ENCODE results near the gene KCNA1.

The KCNA1 gene

GRCh38 chr12:4909410-4909733 lies 333 bp upstream of the KCNA1 start:
- Histone ChIP-seq H3K27me3 (ENCODE audit: insufficient read depth, low read length) (peaks cover 47% of the 10 kb centered on the region), H3K9ac (ENCODE audit: low read length) (no peak overlapping the region), H3K4me2 (ENCODE audit: low read length) (peak overlapping the region; percentile 65), H3K4ac (ENCODE audit: low read depth, low read length) (no peak overlapping the region), H2BK120ac (ENCODE audit: insufficient read depth, low read length, poor library complexity) (no peak overlapping the region), H2BK12ac (ENCODE audit: low read length) (no peak overlapping the region), H3K79me2 (ENCODE audit: control insufficient read depth, insufficient read depth, low read length, poor library complexity) (no peaks in the 10 kb centered on the region), H3K4me3 (ENCODE audit: low read depth, low read length) (no peak overlapping the region), H3K27ac (ENCODE audit: low read depth, low read length) (no peak overlapping the region), H4K91ac (ENCODE audit: low read depth, low read length) (no peak overlapping the region), H3K14ac (ENCODE audit: low read length) (no peak overlapping the region), H3K18ac (ENCODE audit: low read length) (no peak overlapping the region), H3K9me3 (ENCODE audit: insufficient read depth, low read depth, low read length) (peaks cover 13% of the 10 kb centered on the region), H4K8ac (ENCODE audit: low read depth, low read length) (no peak overlapping the region), H2AK5ac (ENCODE audit: low read length) (no peak overlapping the region), H3K23ac (ENCODE audit: low read length) (no peak overlapping the region), H3K4me1 (ENCODE audit: control insufficient read depth in 1 of 2, insufficient read depth in 2 of 2, low read length in 2 of 2) (peaks cover 6 to 7% of the 10 kb centered on the region in 2 experiments), H2AFZ (ENCODE audit: insufficient read depth, low read length, poor library complexity) (no peak overlapping the region), H2BK5ac (ENCODE audit: low read depth, low read length, poor library complexity) (no peak overlapping the region), H3K79me1 (ENCODE audit: low read length) (no peaks in the 10 kb centered on the region), H3K36me3 (ENCODE audit: control insufficient read depth in 1 of 2, insufficient read depth in 2 of 2, low read length in 2 of 2) (no peaks in the 10 kb centered on the region), H4K12ac (ENCODE audit: low read depth, low read length) (no peak overlapping the region)
- DNase-seq, result no peak
- no CpG with 5 or more reads among the region's 24 CpGs for WGBS (ENCODE audit: extremely low coverage, insufficient coverage, insufficient read length)

- peak overlapping the region; percentile 23 for H3K4me2 ChIP-seq (ENCODE audit: low read length)
- H3K4me1 ChIP-seq (ENCODE audit: control insufficient read depth in 1 of 2, insufficient read depth in 2 of 2, low read length in 2 of 2), result peaks cover 6 to 7% of the 10 kb centered on the region in 2 experiments
- H3K23ac ChIP-seq (ENCODE audit: low read length), result no peak overlapping the region
- no peak overlapping the region for H2AFZ ChIP-seq (ENCODE audit: insufficient read depth, low read length, poor library complexity)
- H4K8ac ChIP-seq (ENCODE audit: low read depth, low read length), result no peak overlapping the region
- H4K12ac ChIP-seq (ENCODE audit: low read depth, low read length), result no peak overlapping the region
- no peak overlapping the region for H2BK12ac ChIP-seq (ENCODE audit: low read length)
- H3K27me3 ChIP-seq (ENCODE audit: insufficient read depth, low read length), result peaks cover 47% of the 10 kb centered on the region
- no peak overlapping the region for H3K18ac ChIP-seq (ENCODE audit: low read length)
- H2BK5ac ChIP-seq (ENCODE audit: low read depth, low read length, poor library complexity), result no peak overlapping the region
- no peaks in the 10 kb centered on the region for H3K36me3 ChIP-seq (ENCODE audit: control insufficient read depth in 1 of 2, insufficient read depth in 2 of 2, low read length in 2 of 2)
- no peaks in the 10 kb centered on the region for H3K79me1 ChIP-seq (ENCODE audit: low read length)
- no peak overlapping the region for H3K27ac ChIP-seq (ENCODE audit: low read depth, low read length)
- H2AK5ac ChIP-seq (ENCODE audit: low read length), result no peak overlapping the region
- no peak overlapping the region for H2BK120ac ChIP-seq (ENCODE audit: insufficient read depth, low read length, poor library complexity)
- H3K4ac ChIP-seq (ENCODE audit: low read depth, low read length), result no peak overlapping the region
- H3K9ac ChIP-seq (ENCODE audit: low read length), result no peak overlapping the region
- DNase-seq, result no peak
- no CpG with 5 or more reads among the region's 49 CpGs for WGBS (ENCODE audit: extremely low coverage, insufficient coverage, insufficient read length)
- H3K4me3 ChIP-seq (ENCODE audit: low read depth, low read length), result no peak overlapping the region
- no peaks in the 10 kb centered on the region for H3K79me2 ChIP-seq (ENCODE audit: control insufficient read depth, insufficient read depth, low read length, poor library complexity)
- H4K91ac ChIP-seq (ENCODE audit: low read depth, low read length), result no peak overlapping the region
- no peak overlapping the region for H3K14ac ChIP-seq (ENCODE audit: low read length)
- peaks cover 13% of the 10 kb centered on the region for H3K9me3 ChIP-seq (ENCODE audit: insufficient read depth, low read depth, low read length)
These were observed 1.0 kb downstream of the KCNA1 start for GRCh38 chr12:4910502-4911315.

- WGBS (ENCODE audit: extremely low coverage, insufficient coverage, insufficient read length), result no CpG with 5 or more reads among the region's 61 CpGs
- H3K14ac ChIP-seq (ENCODE audit: low read length), result no peak overlapping the region
- no peaks in the 10 kb centered on the region for H3K36me3 ChIP-seq (ENCODE audit: control insufficient read depth in 1 of 2, insufficient read depth in 2 of 2, low read length in 2 of 2)
These were observed 1.8 kb downstream of the KCNA1 start for GRCh38 chr12:4911316-4911994.

DNA sequence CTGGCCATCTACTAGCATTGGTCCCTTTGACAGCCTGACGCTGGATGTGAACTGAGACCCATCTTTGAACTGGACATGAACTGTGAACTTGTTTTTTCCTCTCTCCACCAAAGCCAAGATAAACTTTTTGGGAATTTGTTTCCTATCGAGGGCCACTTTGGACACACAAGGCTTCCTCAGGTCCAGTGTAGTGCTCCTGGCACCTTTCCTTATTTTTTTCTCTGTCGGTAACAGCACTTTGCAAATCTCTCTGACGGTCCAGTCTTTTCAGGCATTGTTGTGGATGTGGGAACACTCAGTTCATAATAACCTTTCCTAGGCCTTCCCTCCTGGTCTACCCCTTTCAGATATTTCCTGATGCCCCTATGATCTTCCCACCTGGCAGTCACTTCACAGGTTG lies 5.0 kb downstream of the KCNA1 start:
- no peaks in the 10 kb centered on the region for H3K79me2 ChIP-seq (ENCODE audit: control insufficient read depth, insufficient read depth, low read length, poor library complexity)
- DNase-seq, result no peak
- no peak overlapping the region for H4K8ac ChIP-seq (ENCODE audit: low read depth, low read length)
- no peak overlapping the region for H3K9ac ChIP-seq (ENCODE audit: low read length)
- H3K4me1 ChIP-seq (ENCODE audit: control insufficient read depth in 1 of 2, insufficient read depth in 2 of 2, low read length in 2 of 2), result peaks cover 4% of the 10 kb centered on the region in 2 experiments
- no peak overlapping the region for H2AK5ac ChIP-seq (ENCODE audit: low read length)
- no peak overlapping the region for H4K12ac ChIP-seq (ENCODE audit: low read depth, low read length)
- H2BK120ac ChIP-seq (ENCODE audit: insufficient read depth, low read length, poor library complexity), result no peak overlapping the region
- H2AFZ ChIP-seq (ENCODE audit: insufficient read depth, low read length, poor library complexity), result no peak overlapping the region
- H3K4ac ChIP-seq (ENCODE audit: low read depth, low read length), result no peak overlapping the region
- WGBS (ENCODE audit: extremely low coverage, insufficient coverage, insufficient read length), result no CpG with 5 or more reads among the region's 4 CpGs
- H3K79me1 ChIP-seq (ENCODE audit: low read length), result no peaks in the 10 kb centered on the region
- no peak overlapping the region for H3K18ac ChIP-seq (ENCODE audit: low read length)
- H4K91ac ChIP-seq (ENCODE audit: low read depth, low read length), result no peak overlapping the region
- no peak overlapping the region for H3K27ac ChIP-seq (ENCODE audit: low read depth, low read length)
- no peak overlapping the region for H2BK12ac ChIP-seq (ENCODE audit: low read length)
- H3K9me3 ChIP-seq (ENCODE audit: insufficient read depth, low read depth, low read length), result peaks cover 13% of the 10 kb centered on the region
- H3K4me2 ChIP-seq (ENCODE audit: low read length), result no peak overlapping the region
- H2BK5ac ChIP-seq (ENCODE audit: low read depth, low read length, poor library complexity), result no peak overlapping the region
- H3K23ac ChIP-seq (ENCODE audit: low read length), result no peak overlapping the region
- H3K14ac ChIP-seq (ENCODE audit: low read length), result no peak overlapping the region
- no peaks in the 10 kb centered on the region for H3K36me3 ChIP-seq (ENCODE audit: control insufficient read depth in 1 of 2, insufficient read depth in 2 of 2, low read length in 2 of 2)
- peaks cover 27% of the 10 kb centered on the region for H3K27me3 ChIP-seq (ENCODE audit: insufficient read depth, low read length)
- no peak overlapping the region for H3K4me3 ChIP-seq (ENCODE audit: low read depth, low read length)

More at GRCh38 chr12:4911316-4911994, 1.8 kb downstream of the KCNA1 start:
- no peak overlapping the region for H2BK5ac ChIP-seq (ENCODE audit: low read depth, low read length, poor library complexity)
- peaks cover 47% of the 10 kb centered on the region for H3K27me3 ChIP-seq (ENCODE audit: insufficient read depth, low read length)
- H3K79me1 ChIP-seq (ENCODE audit: low read length), result no peaks in the 10 kb centered on the region
- no peaks in the 10 kb centered on the region for H3K79me2 ChIP-seq (ENCODE audit: control insufficient read depth, insufficient read depth, low read length, poor library complexity)
- H2BK12ac ChIP-seq (ENCODE audit: low read length), result no peak overlapping the region
- H3K23ac ChIP-seq (ENCODE audit: low read length), result no peak overlapping the region
- no peak overlapping the region for H2AK5ac ChIP-seq (ENCODE audit: low read length)
- H3K9me3 ChIP-seq (ENCODE audit: insufficient read depth, low read depth, low read length), result peaks cover 13% of the 10 kb centered on the region
- H3K4ac ChIP-seq (ENCODE audit: low read depth, low read length), result no peak overlapping the region
- peaks cover 6 to 7% of the 10 kb centered on the region in 2 experiments for H3K4me1 ChIP-seq (ENCODE audit: control insufficient read depth in 1 of 2, insufficient read depth in 2 of 2, low read length in 2 of 2)
- no peak overlapping the region for H4K91ac ChIP-seq (ENCODE audit: low read depth, low read length)
- no peak overlapping the region for H3K4me2 ChIP-seq (ENCODE audit: low read length)
- DNase-seq, result no peak
- no peak overlapping the region for H2AFZ ChIP-seq (ENCODE audit: insufficient read depth, low read length, poor library complexity)
- H3K27ac ChIP-seq (ENCODE audit: low read depth, low read length), result no peak overlapping the region
- no peak overlapping the region for H4K12ac ChIP-seq (ENCODE audit: low read depth, low read length)
- peak overlapping the region; percentile 34 for H3K4me3 ChIP-seq (ENCODE audit: low read depth, low read length)
- H3K9ac ChIP-seq (ENCODE audit: low read length), result no peak overlapping the region
- no peak overlapping the region for H2BK120ac ChIP-seq (ENCODE audit: insufficient read depth, low read length, poor library complexity)
- H3K18ac ChIP-seq (ENCODE audit: low read length), result no peak overlapping the region
- no peak overlapping the region for H4K8ac ChIP-seq (ENCODE audit: low read depth, low read length)
